Calu3 (cell line): ENCODE results near the gene PAX5. TPM values are rescaled to one million over a fixed set of nuclear protein-coding genes. Genes with fewer than 3 reads are reported as not detected.

Experiments
- BruUV-seq: library from RNA; stranded (reverse); fragments of 400-500 nt; replicated peaks from 2 replicates; lab custom pipeline; 2021; lab: Mats Ljungman, UMichigan
- CTCF ChIA-PET: fragments of 300-600 bp; sonication (Branson Sonifier 250); formaldehyde crosslinking; loops from one replicate; lab custom pipeline; 2022; ENCODE audit warnings: antibody characterized with exemption; lab: Charles Lee
- DNase-seq: peaks from one replicate; pipeline ENCODE4 v3.0.0; 2022
- H3K27ac Mint-ChIP-seq: one replicate; pipeline ENCODE4 v1.8.0; 2022; ENCODE audit warnings: mixed read lengths; ENCODE audit not compliant: unreplicated experiment
- H3K27me3 Mint-ChIP-seq: one replicate; pipeline ENCODE4 v1.8.0; 2022; ENCODE audit warnings: mixed read lengths; ENCODE audit not compliant: unreplicated experiment
- H3K36me3 Mint-ChIP-seq: one replicate; pipeline ENCODE4 v1.8.0; 2022; ENCODE audit warnings: mild to moderate bottlenecking, moderate library complexity, mixed read lengths; ENCODE audit not compliant: insufficient read depth, unreplicated experiment
- H3K4me1 Mint-ChIP-seq: one replicate; pipeline ENCODE4 v1.8.0; 2022; ENCODE audit warnings: mild to moderate bottlenecking, low read depth, mixed read lengths; ENCODE audit not compliant: unreplicated experiment
- H3K4me3 Mint-ChIP-seq: one replicate; pipeline ENCODE4 v1.8.0; 2022; ENCODE audit warnings: mild to moderate bottlenecking, low read depth, moderate library complexity, mixed read lengths; ENCODE audit not compliant: unreplicated experiment
- H3K9me3 Mint-ChIP-seq: one replicate; pipeline ENCODE4 v1.8.0; 2022; ENCODE audit warnings: low read depth, mixed read lengths; ENCODE audit not compliant: unreplicated experiment
- intact Hi-C: fragments of 100-400 bp; cut with micrococcal nuclease; formaldehyde crosslinking; loops from one replicate; pipeline ENCODE4 v1.10.0; 2022; ENCODE audit not compliant: unreplicated experiment
- total RNA-seq: library from RNA; stranded (reverse); gene quantifications from 2 replicates; pipeline ENCODE4 v1.2.3, GENCODE V29; 2022
- TF ChIP-seq, protein P1 (sequence below): fragments of 200-600 bp; IDR thresholded peaks from one replicate; pipeline ENCODE4 v1.8.0; 2022; ENCODE audit warnings: antibody characterized with exemption; ENCODE audit not compliant: unreplicated experiment

PAX5 gene
- total RNA-seq, 1 experiment from 2014 or later, result not detected

DNA sequence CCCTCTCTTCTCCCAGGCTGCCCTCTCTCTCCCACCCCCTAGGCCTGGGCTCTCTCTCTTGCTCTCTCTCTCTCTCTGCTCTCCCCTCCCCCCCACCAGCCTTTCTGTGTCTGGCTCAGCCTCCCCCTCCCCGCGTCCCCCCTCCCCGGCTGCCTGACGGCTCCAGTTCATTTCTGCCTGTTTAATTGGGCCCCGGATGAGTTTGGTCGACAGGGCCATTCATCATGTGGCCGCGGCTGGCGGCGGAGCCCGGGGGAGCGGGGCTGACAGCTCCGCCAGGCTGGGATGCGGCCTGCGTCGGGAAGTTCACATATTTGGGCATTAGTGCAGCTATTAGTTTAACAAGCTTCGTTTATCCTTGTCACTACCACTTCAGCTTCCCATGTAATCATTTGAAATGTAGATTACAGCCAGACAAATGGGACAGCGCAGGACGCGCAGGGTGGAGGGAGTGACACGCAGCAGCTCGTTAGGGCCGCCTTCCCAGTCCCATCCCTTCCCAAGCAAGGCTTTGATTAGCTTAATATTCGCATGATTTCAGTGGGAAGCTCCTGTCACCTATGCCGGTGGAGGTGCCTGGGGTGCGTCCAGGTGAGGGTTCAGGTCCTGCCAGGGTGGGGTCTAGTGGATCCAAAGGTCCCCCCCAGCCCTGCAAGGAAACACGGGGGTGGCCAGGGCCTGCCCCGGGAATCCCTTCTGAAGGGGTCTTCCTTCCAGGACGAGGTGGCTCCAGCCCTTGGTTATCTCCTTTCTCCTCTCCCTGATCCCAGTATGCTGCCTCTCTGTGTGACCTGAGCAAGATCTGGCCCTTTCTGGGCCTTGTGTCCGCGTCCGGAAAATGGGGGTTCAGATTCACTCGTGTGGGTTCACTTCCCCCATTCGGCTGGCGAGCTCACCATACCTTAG, 214.8 kb downstream of the PAX5 start:
- intact Hi-C loops, result no loop called here
- Mint-ChIP-seq H3K27me3 (peaks cover 62% of the 10 kb centered on the region), H3K36me3 (no peaks in the 10 kb centered on the region), H3K9me3 (no peaks in the 10 kb centered on the region), H3K27ac (no peak overlapping the region), H3K4me1 (peaks cover 9% of the 10 kb centered on the region), H3K4me3 (peak overlapping the region; percentile 63)
- no TSS peak for BruUV-seq
- no peak for DNase-seq
- CTCF ChIA-PET, result no interaction called here
- TF ChIP-seq, protein P1, sequence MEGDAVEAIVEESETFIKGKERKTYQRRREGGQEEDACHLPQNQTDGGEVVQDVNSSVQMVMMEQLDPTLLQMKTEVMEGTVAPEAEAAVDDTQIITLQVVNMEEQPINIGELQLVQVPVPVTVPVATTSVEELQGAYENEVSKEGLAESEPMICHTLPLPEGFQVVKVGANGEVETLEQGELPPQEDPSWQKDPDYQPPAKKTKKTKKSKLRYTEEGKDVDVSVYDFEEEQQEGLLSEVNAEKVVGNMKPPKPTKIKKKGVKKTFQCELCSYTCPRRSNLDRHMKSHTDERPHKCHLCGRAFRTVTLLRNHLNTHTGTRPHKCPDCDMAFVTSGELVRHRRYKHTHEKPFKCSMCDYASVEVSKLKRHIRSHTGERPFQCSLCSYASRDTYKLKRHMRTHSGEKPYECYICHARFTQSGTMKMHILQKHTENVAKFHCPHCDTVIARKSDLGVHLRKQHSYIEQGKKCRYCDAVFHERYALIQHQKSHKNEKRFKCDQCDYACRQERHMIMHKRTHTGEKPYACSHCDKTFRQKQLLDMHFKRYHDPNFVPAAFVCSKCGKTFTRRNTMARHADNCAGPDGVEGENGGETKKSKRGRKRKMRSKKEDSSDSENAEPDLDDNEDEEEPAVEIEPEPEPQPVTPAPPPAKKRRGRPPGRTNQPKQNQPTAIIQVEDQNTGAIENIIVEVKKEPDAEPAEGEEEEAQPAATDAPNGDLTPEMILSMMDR, result no peak

DNA sequence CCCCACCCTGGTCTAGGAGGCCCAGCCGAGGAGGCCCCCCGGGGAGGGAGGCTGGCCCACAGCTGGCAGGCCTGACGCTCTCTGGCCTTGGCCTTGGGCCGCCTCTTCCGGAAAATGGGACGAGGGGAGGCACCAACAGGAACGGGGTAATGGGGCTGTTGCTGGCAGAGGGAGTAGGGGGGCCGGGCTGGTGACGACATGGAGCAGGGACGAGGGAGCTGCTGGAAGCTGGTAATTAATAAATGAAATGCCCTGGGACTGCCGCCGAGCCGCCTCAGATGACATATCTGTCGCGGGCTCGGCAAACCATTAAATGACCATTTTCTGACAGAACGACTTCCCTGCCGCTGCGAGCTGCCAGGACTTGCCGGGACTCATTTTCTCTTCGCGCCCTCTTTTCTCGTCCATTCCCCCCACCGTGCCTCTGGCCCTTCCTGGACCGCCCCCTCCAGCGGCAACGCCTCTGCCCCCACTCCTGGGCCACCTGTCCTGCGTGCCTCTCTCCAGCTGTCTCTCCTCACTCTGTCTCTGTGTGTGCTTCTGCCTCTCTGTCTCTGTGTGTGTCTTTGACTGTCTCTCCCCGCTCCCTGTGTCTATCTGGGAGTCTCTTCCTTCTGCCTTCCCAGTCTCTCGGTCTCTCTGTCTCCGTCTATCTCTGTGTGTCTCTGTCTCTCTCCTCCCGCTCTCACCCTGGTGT, 215.7 kb downstream of the PAX5 start:
- CTCF ChIA-PET, result no interaction called here
- H3K36me3 Mint-ChIP-seq, result no peaks in the 10 kb centered on the region

DNA sequence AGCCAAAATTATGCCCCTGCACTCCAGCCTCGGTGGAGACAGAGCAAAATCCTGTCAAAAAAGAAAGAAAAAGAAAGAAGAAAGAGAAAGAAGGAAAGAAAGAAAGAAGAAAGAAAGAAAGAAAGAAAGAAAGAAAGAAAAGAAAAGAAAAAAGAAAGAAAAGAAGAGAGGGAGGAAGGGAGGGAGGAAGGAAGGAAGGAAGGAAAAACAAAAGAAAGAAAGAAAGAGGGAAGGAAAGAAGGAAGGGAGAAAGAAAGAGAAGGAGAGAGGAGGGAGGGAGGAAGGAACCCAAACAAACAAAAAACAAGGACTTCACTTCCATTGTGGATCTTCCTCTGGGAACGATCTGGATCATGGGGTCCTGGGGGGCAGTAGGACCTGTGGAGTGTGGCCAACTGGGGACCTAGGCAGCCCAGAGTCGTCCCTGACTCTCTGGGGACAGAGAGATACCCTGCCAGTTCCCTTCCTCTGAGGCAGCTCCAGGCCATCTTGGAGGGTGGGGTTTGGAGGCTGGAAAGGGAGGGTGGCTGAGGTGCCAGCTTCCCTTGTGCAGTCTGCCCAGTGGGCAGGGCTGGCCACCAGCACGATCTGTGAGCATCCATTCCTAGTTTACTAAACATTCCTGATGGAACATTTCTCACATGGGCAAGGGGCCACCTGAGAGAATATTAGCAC, 216.8 kb downstream of the PAX5 start:
- Mint-ChIP-seq H3K27me3 (peaks cover 62% of the 10 kb centered on the region), H3K36me3 (no peaks in the 10 kb centered on the region), H3K4me1 (peaks cover 9% of the 10 kb centered on the region), H3K4me3 (no peak overlapping the region), H3K9me3 (no peaks in the 10 kb centered on the region), H3K27ac (no peak overlapping the region)
- TF ChIP-seq, protein P1, result no peak
- intact Hi-C loops, result no loop called here
- BruUV-seq, result no TSS peak
- no peak for DNase-seq
- CTCF ChIA-PET, result no interaction called here

More for the DNA sequence above, 215.7 kb downstream of the PAX5 start:
- H3K27me3 Mint-ChIP-seq, result peaks cover 62% of the 10 kb centered on the region
- no peaks in the 10 kb centered on the region for H3K9me3 Mint-ChIP-seq
- peaks cover 9% of the 10 kb centered on the region for H3K4me1 Mint-ChIP-seq
- TF ChIP-seq, protein P1, result no peak
- intact Hi-C loops, result no loop called here
- H3K4me3 Mint-ChIP-seq, result peak overlapping the region; percentile 63
- no peak for DNase-seq
- no peak overlapping the region for H3K27ac Mint-ChIP-seq
- BruUV-seq, result no TSS peak

DNA sequence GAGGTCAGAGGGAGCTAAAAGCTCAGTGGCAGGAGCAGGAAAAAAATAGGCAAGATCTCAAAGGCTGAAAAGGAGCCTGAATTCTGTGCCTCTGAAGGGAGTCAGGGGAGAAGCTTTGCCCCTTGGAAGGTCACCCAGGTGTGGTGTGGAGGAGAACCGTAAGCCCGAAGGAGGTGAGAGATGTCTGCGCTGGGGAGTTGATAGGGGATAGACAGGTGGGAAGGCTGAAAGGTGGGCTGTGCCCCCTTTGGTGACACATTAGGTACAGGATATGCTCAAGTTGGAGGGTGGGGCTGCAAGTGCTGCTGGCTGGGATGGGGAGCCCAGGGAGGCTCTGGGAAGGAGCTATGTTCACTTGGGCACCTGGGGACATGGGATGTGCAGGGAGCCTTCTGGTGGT, 217.7 kb downstream of the PAX5 start:
- no TSS peak for BruUV-seq
- intact Hi-C loops, result no loop called here
- CTCF ChIA-PET, result no interaction called here
- Mint-ChIP-seq H3K36me3 (no peaks in the 10 kb centered on the region), H3K9me3 (no peaks in the 10 kb centered on the region), H3K27ac (no peak overlapping the region), H3K27me3 (peaks cover 58% of the 10 kb centered on the region), H3K4me3 (peak overlapping the region; percentile 36), H3K4me1 (peaks cover 9% of the 10 kb centered on the region)
- no peak for DNase-seq
- TF ChIP-seq, protein P1, result no peak
